Sigmoid colon (tissue), 4 donors: Measurements from ENCODE around the gene CYSLTR2.

ENCODE experiments used
- POLR2A ChIP-seq, 2 donors: fragments of 450-650 bp; IDR thresholded peaks; one replicate each; pipeline ENCODE4 v1.6.1; 2016; ENCODE audit warnings: antibody characterized with exemption in 2 of 2, mild to moderate bottlenecking in 2 of 2, moderate library complexity in 2 of 2
- POLR2AphosphoS5 ChIP-seq, 4 donors: sonication (generic); formaldehyde crosslinking; IDR thresholded peaks; one replicate each; pipeline ENCODE4 v1.6.1; 2017; ENCODE audit warnings: antibody characterized with exemption in 4 of 4
- TF ChIP-seq, protein P1 (sequence below), 4 experiments: fragments of 450-650 bp in 3 of 4; fragments of 200-600 bp in 1 of 4; IDR thresholded peaks; one replicate each; pipeline ENCODE4 v1.5.1; 2016 to 2019; ENCODE audit warnings: antibody characterized with exemption in 4 of 4, mild to moderate bottlenecking in 3 of 4, moderate library complexity in 2 of 4

DNA sequence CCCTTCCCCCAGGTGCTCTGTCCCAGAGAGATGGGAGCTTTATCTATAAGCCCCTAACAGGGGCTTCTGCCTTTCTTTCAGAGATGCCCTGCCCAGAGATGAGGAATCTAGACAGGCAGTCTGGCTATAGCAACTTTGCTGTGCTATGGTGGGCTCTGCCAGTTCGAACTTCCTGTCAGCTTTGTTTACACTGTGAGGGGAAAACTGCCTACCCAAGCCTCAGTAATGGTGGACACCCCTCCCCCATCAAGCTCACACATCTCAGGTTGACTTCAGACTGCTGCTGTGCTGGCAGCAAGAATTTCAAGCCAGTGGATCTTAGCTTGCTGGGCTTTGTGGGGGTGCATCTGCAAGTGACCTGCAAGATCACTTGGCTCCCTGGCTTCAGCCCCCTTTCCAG, 21.5 kb downstream of the CYSLTR2 start:
- TF ChIP-seq POLR2A (IDR thresholded peaks at IDR 0.05): no peak
- TF ChIP-seq, protein P1, sequence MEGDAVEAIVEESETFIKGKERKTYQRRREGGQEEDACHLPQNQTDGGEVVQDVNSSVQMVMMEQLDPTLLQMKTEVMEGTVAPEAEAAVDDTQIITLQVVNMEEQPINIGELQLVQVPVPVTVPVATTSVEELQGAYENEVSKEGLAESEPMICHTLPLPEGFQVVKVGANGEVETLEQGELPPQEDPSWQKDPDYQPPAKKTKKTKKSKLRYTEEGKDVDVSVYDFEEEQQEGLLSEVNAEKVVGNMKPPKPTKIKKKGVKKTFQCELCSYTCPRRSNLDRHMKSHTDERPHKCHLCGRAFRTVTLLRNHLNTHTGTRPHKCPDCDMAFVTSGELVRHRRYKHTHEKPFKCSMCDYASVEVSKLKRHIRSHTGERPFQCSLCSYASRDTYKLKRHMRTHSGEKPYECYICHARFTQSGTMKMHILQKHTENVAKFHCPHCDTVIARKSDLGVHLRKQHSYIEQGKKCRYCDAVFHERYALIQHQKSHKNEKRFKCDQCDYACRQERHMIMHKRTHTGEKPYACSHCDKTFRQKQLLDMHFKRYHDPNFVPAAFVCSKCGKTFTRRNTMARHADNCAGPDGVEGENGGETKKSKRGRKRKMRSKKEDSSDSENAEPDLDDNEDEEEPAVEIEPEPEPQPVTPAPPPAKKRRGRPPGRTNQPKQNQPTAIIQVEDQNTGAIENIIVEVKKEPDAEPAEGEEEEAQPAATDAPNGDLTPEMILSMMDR (IDR thresholded peaks at IDR 0.05): no peak
- TF ChIP-seq POLR2AphosphoS5 (IDR thresholded peaks at IDR 0.05): no peak
